ENCODE measurements around the gene APOBEC3H.

The APOBEC3H gene

DNA sequence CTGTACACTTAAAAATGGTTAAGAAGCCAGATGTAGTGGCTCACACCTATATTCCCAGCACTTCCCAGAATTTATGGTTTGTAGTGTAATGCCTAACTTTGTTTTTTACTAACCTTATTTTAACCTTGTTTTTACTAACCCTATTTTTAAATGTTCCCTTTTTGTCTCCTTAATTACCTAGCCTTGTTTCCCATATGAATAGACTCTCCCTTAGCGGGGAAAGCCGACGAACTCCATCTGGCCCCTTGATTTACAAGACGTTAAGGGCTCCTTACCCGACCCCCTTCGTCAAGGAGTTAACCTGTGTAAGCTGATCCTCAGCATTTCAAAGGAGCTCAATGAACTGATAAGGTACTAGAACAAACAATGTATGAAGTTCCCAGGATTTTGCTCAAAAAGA, 17.1 kb downstream of the APOBEC3H start:
- DNase-seq, result no peak

DNA sequence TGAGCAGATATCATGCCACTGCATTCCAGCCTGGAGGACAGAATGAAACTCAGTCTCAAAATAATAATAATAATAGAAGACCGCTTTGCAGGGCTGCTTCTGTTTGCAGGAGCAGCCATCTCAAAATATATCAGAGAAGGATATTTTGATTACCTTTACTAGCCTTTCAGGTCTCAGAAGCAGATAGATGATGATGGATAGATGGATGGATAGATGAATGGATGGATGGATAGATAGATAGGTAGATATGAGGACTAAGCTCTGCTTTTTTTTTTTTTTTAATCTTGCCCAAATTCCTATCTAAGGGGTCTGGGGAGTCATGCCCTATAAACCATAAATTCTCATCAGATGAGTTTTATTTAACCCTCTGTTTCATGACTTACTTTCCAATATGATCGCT, 18.5 kb downstream of the APOBEC3H start:
- DNase-seq, result no peak

DNA sequence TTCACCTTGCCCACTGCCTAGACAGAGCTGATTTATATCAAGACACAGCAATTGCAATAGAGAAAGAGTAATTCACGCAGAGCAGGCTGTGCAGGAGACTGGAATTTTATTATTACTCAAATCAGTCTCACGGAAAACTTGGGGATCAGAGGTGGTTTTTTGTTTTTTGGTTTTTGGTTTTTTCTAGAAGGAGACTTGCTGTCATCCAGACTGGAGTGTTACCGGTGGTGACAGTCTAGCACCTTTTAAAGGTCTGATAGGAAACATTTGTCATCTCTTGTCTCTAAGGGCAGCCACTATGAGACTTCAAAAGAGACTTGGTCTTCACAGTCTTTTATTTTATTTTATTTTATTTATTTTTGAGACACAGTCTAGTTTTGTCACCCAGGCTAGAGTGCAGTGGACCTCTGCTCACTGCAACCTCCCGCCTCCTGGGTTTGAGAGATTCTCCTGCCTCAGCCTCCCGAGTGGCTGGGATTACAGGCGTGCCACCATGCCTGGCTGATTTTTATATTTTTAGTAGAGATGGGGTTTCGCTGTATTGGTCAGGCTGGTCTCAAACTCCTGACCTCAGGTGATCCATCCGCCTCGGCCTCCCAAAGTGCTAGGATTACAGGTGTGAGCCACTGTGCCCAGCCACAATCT, 19.1 kb downstream of the APOBEC3H start:
- peak; percentile 69 for DNase-seq

DNA sequence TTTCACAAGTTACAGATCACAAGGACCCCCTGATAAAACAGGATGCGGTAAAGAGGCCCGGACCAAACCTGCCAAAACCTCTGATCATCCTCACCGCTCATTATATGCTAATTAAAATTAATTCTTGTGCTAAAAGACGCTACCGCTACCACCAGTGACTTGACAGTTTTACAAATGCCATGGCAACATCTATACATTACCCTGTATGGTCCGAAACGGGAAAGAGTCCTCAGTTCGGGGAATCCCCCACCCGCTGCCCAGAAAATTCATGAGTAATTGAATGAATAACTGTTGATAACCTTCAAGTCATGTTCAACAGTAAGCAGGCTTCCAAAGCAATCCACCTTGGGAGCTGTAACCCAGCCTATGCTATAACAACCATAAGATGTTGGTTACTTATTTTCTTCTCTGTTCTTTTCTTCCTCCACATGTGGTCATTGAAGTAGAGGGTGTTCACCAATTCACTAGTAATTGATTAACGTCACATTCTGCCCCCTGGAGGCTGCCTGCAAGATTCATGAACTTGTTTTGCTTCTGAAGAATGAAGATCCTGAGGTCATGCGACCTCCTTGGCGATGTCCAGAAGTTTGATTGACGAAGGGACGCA, 20.6 kb downstream of the APOBEC3H start:
- peak; percentile 87 for DNase-seq

DNA sequence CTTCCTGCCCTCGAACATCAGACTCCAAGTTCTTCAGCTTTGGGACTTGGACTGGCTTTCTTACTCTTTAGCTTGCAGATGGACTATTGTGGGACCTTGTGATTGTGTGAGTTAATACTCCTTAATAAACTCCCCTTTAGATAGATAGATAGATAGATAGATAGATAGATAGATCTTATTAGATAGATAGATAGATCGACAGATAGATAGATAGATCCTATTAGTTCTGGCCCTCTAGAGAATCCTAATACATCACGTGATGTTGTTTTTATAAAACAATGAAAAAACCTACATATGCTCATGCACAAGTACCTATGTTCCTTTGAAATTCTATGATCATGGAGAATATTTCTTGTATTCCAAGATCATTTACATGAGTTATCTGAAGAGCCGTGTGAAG, 23.9 kb downstream of the APOBEC3H start:
- DNase-seq, result no peak

DNA sequence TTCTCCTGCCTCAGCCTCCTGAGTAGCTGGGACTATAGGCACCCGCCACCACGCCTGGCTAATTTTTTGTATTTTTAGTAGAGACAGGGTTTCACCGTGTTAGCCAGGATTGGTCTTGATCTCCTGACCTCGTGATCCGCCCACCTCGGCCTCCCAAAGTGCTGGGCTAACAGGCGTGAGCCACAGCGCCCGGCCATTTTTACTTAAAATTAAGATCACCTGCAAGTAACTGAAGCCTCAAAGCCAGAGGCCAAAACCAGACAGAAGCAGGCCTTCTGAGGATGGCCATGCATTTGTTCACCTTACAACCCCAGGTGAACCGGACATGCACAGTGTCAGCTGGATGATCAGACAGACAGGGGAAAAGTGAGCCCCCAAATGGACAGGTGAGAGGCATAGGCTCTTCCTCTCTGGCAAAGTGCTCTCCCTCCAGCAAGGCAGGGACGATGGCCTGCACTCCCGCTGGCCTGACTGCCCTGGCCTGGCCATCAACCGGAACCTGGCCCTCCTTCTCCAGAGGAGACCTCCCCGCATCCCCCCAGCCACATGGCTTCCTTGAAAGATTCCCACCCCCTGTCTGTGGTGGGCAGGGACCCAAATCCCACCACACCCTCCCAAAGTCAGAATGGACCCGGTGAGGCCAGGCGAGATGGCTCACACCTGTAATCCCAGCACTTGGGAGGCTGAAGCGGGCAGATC, 25.9 kb downstream of the APOBEC3H start:
- DNase-seq, result no peak

DNA sequence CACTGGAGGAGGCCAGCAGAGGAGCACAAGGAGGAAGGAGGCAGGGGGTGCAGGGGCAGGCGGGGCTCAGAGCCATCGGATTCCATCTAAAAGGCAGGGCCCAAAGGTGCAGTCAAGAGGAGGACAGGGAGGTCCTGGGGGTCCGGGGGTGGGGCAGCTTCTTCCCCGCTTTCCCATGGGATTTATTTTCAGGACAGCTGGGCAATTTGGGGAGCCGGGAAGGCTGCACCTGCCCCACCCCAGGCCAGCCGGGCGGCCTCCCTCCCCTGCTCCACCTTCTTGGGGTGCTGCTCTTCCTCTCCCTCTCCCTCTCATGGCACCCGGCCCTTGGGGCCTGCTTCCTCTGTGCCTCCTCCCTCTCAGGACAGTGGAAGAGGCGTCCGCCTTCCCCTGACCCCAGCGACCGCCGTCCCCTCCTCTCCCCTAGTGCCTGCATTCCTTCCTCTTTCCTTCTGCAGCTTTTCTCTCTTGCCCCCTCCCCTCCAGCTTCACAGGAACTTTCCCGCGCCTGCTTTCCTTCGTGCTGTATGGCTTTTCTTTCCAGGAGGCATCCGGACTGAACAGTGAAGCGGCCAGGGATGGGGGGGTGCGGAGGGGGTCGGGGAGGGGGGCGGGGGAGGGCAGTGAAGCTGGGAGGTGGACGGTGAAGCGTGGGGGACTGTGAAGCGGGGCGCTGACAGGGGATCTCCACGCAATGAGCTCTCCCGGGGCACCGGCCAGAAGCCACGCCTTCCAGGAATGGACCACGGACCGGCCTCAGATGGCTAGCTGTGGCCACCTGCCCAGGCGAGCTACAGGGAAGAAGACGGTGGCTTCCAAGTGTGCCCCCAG, 26.9 kb downstream of the APOBEC3H start:
- DNase-seq, result no peak

DNA sequence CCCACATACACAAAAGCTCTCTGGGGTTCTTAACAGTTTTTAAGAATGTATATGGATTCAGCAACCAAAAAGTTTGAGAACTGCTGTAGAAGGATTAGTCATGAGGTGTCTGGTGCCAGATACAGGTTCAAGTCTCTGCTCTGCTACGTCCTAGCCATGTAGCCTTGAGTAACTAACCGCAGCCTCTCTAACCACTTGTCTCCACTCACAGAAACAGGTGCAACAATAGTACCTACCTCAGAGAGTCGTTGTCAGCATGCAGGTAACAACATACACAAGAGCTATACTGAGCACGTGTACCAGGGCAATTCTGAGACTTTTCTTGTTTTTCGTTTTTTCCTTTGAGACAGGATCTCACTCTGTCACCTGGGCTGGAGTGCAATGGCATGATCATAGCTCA, 28.6 kb downstream of the APOBEC3H start:
- DNase-seq, result no peak

DNA sequence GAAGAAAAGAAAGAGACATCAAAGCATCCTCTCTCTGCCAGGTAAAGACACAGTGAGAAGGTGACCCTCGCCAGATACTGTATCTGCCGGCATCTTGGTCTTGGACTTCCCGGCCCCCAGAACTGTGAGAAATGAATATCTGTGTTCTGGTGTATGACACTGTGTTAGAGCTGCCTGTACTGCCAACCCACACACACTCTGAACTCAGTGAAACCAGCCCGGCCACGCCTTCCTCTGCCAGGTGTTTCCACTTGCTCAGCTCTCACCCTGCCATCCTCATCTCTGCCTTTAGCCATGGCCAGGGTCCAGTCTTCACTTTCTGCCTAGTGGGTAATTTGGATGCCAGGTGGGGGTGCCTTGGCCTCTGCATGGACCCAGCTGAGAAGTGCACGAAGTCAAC, 31.5 kb downstream of the APOBEC3H start:
- DNase-seq, result no peak

DNA sequence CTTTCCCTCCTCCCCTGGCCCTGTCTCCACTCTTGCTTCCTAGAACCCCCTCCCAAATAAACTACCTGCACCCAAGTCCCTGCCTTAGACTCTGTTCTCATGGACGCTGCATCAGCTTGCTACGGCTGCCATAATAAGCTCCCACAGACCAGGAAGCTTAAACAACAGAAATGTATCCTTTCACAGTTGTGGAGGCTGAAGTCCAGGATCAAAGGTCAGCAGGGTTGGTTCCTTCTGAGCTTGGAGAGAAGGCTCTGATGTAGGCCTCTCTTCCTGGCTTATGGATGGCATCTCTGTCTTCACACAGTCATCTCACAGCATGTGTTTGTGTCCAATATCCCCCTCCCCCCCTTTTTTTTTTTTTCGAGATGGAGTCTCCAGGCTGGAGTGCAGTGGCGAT, 32.0 kb downstream of the APOBEC3H start:
- no peak for DNase-seq

DNA sequence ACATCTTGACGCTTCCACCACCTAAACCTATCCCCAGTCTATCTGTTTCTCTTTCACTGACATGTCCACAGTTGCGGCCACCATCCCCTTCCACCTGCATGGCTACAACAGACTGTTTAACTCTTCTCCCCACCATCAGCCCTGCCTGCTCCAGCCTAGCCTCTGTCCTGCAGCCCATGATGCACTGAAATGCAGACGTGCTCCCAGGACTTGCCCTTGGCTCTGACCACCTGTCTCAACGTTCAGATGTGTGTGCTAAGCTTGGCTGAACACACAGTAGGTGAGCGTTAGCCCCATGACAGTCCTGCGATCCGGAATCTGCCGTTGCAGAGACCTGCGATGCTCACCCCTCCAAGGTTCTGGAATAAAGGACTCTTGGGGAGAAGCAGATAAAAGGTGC, 32.7 kb downstream of the APOBEC3H start:
- DNase-seq, result no peak

DNA sequence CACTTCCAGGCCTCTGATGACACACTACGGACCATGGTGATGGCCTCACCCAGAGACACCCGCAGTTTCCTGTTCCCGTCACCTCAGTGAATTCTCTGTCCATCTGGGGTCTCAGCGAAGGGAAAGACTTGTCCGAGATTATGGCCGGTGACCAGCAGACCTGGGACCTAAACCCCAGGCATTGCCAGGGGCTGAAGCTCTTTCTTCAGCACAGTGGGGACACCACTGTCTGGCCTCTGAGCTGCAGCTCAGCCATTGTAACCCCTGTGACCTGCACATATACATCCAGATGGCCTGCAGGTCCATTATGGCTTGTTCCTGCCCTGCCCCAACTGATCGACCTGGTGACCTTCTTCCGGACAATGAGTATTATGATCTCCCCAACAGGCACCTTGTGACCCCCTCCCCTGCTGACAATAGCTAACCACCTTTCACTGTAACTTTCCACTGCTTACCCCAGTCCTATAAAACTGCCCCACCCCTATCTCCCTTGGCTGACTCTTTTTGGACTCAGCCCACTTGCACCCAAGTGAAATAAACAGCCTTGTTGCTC, 33.2 kb downstream of the APOBEC3H start:
- no peak for DNase-seq

DNA sequence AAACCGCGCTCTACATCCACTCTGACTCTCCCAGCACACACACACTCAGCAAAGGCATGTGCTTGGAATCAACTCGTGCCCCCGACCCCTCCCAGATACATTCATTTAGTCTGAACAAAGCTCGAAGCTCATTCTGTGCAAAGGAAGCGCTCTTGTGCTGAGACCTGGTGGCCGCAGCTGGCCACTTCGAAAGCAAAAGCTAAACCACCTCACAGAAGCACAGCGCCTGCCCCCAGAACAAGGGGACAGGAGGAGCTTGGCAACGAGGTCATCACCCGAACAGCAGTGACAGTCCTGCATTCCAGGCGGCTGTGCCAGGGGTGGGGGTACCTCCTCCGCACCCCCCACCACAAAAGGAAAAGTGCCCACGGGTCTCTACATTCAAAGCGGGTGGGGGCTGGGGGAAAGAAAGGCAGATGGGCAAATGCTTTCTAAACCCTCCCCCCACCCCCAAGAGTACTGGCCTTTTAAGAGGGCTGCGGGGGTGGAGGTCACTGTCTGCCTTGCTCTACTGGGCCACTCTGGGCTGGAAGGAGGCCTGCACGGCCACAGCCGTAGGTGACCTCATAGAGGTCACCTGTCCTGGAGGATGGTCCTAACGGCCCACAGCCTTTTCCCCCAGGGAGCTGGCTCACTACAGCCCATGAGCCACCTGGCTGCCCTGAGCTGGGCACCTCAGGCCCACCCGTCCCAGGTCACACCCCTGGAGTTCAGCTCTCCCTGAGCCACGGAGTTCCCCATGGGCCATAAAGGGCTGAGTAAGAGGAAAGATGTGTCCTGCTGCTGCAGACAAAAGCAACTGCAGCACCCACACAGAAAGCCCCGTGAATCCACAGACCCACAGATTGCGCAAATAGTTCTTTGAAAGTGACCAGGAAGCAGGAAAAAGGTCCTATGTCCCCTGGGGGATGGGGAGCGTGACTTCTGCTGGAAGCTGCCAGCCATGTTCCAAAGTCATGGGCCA, 34.1 kb downstream of the APOBEC3H start:
- no peak for DNase-seq

DNA sequence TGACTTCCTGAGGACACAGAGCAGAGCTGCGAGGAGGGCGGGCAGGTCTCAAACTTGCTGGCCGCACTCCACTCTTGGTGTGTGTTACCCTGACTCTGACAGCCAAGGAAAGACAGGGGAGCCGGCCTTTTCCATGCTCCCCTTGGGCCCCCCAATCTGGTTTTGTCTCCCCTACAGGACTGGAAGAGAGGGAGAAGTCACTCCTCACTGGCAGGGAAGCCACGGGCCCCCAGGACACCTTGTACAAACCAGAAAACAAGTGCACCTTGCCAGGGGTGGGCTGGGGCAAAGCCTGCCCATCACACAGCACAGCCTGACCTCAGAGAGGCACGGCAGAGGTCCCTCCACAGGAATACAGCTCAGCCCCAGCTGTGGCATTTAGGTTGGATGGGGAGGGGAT, 35.2 kb downstream of the APOBEC3H start:
- DNase-seq, result no peak

DNA sequence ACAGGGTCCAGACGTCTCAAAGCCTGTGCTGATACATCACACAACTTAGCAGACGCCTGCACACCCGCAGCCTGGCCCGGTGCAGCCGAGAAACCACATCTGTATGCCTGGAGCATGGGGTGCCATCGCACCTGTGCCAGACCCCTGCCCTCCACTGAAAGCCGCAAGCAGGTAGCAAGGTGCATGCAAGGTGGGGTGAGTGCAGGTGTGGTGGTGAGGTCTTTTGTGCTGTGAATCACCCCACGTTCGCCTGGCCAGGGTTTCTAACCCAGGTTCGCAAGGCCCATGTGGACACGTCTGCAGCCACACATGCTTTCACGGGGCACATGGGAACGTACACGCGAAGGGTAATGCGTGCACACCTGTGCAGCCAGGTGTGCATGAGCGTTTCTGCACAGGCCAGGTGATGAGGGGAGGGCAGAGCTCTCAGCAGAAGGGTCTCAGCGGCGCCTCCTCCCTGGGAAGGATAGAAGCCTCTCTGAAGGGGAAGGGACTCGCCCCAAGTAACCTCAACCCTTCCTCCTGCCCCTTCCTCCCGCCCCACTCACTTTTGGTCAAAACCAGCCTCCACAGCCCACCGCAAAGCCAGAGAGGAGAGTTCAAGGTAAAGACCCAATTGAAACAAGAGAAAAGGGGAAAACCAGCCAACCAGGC, 36.0 kb downstream of the APOBEC3H start:
- DNase-seq, result no peak

DNA sequence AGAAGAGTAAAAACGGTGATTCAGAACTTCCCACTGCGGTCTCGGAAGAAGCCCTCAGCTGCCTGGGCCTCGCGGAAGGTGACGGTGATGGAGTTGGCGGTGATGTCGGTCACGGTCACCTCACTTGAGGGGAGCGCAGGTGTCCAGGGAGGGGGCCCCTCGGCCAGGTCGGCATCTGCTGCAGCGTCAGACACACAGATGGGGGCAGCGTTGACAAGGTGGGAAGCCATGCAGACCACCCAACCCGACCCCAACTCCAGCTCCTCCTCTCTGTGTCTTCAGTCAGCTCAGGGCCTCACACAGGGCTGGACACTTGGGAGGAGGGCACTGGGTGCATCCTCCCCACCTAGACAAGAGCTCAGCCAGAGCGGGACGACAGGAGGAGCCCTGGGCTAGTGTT, 36.8 kb downstream of the APOBEC3H start:
- DNase-seq, result no peak

DNA sequence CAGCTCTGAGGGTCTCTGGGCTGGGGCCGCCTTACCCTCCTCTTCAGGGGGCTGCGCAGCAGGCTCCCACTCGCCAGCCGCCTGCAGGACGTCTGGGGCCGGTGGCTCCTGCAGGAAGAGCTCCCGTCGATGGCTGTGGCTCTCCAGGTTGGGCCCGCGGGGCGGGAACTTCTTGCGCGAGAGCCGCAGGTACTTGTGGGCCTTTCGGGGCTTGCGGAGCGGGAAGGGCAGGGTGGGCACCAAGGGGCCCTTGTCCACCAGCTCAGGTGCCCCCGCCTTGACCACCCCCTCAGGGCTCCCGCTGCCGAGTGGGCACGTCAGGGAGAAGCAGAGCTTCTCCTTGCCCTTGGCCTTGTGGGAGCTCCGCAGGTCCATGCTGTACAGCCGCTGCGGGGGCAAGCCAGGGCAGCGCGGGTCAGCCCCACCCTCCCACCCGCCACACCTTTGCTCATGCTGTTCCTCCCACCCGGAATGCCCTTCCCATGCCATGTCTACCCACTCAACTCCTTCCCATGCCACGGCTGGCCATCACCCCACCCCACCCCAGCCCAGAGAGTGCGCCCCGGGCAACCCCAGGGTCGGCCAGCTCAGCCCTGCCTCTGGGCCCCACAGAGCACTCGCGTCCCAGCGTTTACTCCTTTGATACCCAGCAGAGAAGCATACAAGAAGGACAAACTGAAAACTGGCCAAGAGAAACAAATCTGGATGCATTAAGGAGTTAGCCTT, 37.5 kb downstream of the APOBEC3H start:
- DNase-seq, result no peak

DNA sequence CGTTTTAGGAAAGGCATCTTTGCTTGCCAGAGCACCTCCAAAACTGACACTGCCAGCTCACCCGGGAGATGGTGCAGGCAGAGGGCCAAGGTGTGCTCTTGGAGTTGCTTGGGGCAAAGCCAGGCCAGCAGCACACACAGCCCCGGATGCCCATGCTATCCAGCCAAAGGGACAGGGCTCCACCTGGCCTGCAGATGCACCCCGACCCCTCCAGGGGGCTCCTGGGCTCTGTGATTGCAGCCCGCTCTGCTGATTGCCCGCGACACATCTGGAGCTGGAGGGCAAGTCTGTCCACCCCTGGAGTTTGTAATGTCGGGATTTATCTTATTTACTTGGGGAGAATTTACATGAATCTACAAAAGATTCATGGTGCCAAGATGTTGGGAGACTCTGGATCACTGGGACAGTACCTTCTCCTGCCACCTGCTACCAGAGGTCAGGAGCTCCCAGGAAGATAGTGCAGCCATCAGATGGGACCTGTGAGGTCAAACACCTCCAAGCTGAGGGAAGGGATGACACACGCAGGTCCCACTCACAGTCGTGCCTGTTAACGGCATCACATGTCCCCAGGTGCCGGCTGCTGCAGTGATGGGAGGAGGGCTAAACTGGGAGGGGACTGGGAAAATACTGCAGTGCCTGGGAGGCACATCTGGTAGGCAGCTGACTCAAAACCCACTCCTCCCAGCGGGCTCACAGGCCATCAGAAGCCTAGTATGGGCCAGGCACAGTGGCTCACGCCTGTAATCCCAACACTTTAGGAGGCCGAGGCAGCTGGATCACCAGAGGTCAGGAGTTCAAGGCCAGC, 38.2 kb downstream of the APOBEC3H start:
- DNase-seq, result peak; percentile 44

DNA sequence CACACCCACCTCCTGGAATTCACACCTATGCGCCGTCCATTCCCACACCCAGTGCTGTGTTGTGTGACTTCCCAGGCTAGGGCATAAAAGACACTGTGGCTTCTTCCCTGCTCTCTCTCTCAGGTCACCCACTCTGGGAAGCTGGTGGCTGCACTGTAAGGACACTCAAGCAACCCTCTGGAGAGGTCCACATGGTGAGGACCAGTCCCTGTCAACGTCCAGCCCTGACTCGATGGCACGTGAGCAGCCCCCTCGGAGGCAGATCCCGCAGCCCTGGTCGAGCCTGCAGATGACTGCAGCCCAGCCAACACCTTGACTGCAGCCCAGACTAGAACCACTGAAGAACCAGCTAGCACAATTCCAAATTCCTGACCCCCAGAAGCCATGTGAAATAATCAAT, 39.3 kb downstream of the APOBEC3H start:
- DNase-seq, result no peak

All from CD4-positive, alpha-beta T cell treated with Interleukin-21 for 1 hour (primary cell).